UCSD-AML1 (cell line): Measurements from ENCODE around the gene COQ6.
"Not testable (repeated sequence)": the region's sequence is repeated elsewhere in the genome, so short reads cannot be mapped to it uniquely, and the experiment has no call there.

Experiments
- DNase-seq: peaks from one replicate; lab custom pipeline; 2025; ENCODE audit not compliant: unreplicated experiment; lab: John Stamatoyannopoulos, UW

COQ6 gene

DNA sequence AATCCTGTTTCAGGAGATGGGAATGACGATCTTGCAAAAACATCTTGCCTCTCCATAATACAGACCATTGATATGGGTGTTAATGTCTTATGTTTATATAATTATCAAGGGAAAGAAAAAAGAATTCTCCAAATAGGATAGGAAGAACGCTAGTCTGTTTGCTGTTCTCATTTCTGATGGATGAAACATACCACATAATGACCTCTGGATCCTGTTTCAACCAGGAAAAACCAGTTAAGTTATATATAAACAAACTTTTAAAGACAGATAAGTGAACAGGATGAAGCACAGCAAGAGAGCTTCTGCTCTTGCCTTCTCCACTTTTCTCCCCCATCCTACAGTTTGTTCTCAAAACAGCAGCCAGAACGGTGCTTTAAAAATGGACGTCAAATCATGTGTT, 27.8 kb downstream of the COQ6 start:
- no peak for DNase-seq

DNA sequence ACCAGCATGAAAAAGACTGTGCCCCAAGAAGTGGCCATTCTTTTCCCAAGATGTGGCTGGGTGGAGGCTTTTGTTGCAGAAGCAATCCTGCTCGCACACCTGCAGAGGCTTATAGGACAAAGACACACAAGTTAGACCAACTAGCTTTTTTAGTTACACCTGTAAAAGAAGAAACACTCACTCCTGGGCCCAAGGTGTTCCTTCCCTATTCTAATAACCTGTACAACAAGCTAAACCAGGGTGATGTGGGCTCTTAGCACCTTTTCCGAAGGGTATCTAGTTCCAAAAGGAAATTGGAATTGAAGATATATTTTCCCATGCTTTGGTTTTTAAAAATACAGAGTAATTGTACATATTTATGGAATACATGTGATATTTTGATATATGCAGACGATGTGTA, 38.0 kb downstream of the COQ6 start:
- no peak for DNase-seq

DNA sequence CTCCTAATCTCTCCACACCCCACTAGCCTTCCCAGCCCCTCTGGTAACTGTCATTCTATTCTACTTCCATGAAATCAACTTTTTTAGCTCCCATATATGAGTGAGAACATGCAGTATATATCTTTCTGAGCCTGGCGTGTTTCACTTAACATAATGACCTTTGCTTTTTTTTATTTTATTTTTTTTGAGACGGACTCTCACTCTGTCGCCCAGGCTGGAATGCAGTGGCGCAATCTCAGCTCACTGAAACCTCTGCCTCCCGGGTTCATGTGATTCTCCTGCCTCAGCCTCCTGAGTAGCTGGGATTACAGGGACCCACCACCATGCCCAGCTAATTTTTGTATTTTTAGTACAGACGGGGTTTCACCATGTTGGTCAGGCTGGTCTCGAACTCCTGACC, 38.6 kb downstream of the COQ6 start:
- not testable (repeated sequence) for DNase-seq

DNA sequence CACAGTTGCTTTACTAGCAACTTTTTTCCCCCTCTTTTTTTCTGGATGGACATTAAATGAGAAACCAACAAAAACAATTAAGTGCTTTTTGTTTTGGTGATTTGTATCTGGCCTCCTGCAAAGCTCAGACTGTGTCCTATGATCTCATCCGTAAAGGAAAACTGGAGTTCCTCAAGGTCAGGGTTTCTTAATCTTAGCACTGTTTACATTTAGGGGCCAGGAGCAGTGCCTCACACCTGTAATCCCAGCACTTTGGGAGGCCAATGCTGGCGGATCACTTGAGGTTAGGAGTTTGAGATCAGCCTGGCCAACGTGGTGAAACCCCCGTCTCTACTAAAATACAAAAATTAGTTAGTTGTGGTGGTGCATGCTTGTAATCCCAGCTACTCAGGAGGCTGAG, 41.0 kb downstream of the COQ6 start:
- no peak for DNase-seq

DNA sequence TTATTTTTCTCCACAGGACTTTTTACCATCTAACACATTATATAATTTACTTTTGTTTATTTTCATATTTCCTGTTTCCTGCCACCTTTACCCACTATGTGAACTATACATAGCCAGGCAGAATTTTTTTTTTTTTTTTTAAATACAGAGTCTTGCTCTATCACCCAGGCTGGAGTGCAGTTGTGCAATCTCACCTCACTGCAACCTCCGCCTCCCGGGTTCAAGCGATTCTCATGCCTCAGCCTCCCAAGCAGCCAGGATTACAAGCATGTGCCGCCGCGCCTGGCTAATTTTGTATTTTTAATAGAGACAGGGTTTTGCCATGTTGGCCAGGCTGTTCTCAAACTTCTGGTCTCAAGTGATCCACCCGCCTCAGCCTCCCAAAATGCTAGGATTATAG, 44.8 kb downstream of the COQ6 start:
- not testable (repeated sequence) for DNase-seq

DNA sequence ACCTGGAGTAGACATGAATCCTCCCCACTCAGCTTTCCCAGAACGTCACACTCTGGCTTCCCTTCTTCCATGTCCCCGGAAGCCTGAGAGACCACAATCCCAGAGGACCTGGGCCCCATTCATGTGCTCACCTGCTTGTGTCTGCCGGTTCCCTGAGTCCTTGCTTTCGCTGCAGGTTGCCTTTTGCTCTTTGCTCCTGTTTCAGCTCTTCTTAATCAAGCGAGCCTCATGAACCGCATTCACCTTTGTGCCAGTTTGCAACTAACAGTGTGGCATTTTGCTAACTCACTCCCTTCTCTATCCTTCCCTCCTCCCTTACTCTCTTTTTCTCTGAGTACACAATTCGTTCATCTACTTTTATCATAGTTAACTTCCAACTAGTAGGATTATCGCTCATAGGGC, 45.9 kb downstream of the COQ6 start:
- no peak for DNase-seq

DNA sequence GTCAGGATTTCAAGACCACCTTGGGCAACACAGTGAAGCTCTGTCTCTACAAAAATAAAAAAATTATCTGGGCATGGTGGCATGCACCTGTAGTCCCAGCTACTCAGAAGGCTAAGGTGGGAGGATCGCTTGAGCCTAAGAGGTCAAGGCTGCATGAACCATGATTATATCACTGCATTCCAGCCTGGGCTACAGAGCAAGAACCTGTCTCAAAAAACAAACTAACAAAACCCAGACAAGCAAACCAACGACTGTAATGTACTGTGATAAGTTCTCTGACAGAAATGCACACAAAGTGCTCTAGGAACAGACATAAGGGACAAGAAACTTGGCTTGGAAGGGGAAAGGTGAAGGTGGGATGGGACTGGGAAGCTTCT, 46.6 kb downstream of the COQ6 start:
- no peak for DNase-seq

DNA sequence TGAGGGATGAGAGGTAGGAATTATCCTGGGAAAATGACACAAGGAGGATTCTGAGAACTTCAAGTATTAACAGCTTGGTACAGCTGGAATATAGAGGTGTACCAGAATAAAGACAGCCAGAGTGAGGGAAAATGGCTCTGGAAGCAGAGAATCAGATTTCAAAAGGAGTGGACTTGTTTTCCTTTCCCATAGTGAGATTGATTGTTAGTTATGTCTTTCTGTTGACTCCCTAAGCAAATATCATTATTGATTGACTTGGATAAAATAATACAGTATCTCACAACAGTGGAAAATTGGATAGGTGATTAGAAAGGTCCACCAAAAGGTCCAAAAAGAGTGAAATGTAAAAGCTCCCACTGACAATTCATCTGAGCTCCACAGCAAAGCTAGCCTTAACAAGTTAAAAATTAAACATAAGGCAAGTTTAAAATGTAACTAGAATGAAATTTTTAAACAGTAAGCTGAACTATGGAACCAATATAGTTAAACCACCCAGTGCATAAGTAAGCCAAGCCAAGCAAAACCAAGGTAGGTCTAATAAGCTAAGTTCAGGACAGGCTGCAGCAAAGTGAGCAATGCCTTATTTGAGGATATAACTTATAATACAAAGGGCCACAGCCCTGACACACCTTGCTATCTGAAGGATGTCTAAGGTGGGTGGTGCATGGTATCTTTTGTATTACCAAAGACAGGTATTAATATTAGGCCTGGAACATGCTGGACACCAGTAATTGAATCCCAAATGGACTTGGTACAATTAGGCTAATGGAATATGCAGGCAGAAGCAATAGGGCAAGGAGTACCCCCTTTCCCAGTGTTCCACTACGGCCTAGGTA, 47.2 kb downstream of the COQ6 start:
- DNase-seq, result no peak

DNA sequence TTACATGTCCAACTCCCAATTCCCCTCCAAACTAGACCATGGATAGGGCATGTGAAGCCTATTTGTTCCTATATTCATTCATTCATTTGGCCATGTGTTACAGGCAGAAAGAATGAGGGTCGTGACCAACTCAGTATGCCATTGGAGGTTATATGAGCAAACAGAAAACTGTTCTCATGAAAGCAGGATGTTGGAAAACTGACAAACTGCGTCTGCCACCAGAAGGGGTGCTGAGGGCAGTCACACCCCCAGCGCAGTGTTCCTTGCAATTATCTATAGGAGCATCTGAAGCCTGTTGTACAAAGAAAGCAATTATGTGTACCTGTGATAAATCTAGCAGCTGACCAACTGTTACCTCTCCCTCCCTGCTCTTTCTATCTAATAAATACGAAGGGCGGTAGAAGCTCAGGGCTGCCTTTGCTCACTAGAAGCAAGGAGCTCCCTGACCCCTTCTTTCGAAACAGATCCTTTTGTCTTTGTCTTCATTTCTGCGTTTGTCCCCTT, 47.9 kb downstream of the COQ6 start:
- no peak for DNase-seq

DNA sequence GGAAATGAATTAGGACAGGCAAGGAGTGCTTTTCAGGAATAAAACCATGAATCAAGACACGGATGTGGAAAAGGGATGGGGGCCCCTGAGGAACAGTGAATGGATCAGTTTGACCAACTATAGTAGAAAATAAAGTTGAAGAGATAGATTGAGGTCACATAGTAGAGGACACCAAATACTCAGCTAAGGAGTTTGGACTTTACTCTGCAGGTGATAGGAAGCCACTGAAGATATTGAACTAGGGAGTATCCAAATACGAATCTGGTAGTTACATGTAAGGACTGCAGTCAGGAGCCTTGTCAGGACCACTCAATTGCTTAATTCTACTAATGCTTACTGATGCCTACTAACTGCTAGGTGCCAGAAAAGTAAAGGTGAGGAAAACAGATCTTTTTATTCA, 48.6 kb downstream of the COQ6 start:
- DNase-seq, result no peak

DNA sequence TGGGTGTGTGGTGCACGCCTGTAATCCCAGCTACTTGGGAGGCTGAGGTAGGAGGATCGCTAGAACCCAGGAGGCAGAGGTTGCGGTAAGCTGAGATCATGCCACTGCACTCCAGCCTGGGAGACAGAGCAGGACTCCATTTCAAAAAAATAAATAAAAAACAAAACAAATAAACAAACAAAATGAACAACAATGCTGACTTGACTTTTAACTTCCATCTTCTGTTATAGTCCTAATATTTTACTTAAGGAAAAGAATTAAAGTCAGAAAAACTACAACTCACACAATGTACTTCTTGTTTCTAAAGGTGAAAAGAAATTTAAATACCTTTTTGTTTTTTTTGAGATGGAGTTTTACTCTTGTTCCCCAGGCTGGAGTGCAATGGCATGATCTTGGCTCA, 55.6 kb downstream of the COQ6 start:
- DNase-seq, result not testable (repeated sequence)

DNA sequence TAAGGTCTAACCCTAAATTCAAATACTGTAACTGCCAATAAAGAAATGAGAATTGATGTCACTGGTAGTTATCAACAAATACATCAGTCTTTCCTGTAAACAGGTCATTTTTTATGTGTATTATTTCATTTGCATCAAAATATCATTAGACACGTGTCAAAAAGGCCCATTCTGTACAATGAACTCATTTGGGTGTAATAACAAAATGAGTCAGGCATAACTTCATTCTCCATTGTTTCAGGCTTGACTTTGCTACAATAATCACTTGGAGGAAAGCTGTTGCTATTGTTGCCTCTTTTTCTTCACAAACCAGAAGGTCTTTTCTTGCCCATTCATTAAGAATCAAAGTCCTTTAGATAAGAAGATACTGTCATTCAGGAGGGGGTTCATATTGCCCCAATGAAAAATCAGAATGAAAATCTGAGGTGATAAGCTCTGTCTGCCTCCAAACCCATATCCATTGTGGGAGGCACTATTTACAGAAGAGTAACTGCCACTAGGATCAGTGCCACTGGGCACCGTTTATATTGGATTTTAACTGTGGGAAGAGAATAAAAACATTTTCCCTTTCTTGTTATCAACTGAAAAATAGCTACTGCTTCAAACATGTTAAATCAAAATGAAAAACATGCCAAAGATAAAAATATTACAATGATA, 58.9 kb downstream of the COQ6 start:
- no peak for DNase-seq
